HepG2 (cell line): ENCODE measurements around the gene GADD45GIP1. TPM values are rescaled to one million over a fixed set of nuclear protein-coding genes. Genes with fewer than 3 reads are reported as not detected.

Source experiments
- ATF7-NPFF ChIP-seq: sonication (generic); formaldehyde crosslinking; IDR thresholded peaks from 2 replicates; pipeline ENCODE4 v1.8.1; 2023; ENCODE audit warnings: mild to moderate bottlenecking, low read depth, missing genetic modification reagents, moderate library complexity
- E2F5 ChIP-seq: sonication (generic); formaldehyde crosslinking; conservative IDR thresholded peaks from 2 replicates; pipeline ENCODE4 v1.4.0; 2020; ENCODE audit warnings: missing genetic modification reagents
- KLF16 ChIP-seq, 2 experiments: sonication (generic) in 1 of 2; formaldehyde crosslinking in 1 of 2; IDR thresholded peaks; 2 replicates each; pipeline versions ENCODE4 v1.6.1 to v1.8.0; 2016 to 2023; ENCODE audit warnings: missing genetic modification reagents in 2 of 2, missing compliant biosample characterization in 1 of 2
- MIER3 ChIP-seq: IDR thresholded peaks from 2 replicates; pipeline ENCODE4 v1.6.1; 2016; ENCODE audit warnings: missing compliant biosample characterization, borderline replicate concordance
- MNT ChIP-seq: fragments of 450-650 bp; IDR thresholded peaks from 2 replicates; pipeline ENCODE4 v1.6.1; 2016
- NCOA1 ChIP-seq: sonication (generic); formaldehyde crosslinking; IDR thresholded peaks from 2 replicates; pipeline ENCODE4 v1.9.0; 2021; ENCODE audit warnings: missing genetic modification reagents
- NRL ChIP-seq: sonication (generic); formaldehyde crosslinking; IDR thresholded peaks from 2 replicates; pipeline ENCODE4 v1.5.0; 2020; ENCODE audit warnings: missing genetic modification reagents, mild to moderate bottlenecking, moderate library complexity, borderline replicate concordance
- PAF1 ChIP-seq: IDR thresholded peaks from 2 replicates; pipeline ENCODE4 v1.6.1; 2016; ENCODE audit warnings: missing genetic modification reagents, missing compliant biosample characterization
- PHF20 ChIP-seq: sonication (generic); formaldehyde crosslinking; IDR thresholded peaks from 2 replicates; pipeline ENCODE4 v1.5.0; 2020; ENCODE audit warnings: mild to moderate bottlenecking, missing genetic modification reagents
- SRSF1 ChIP-seq: fragments of 200-400 bp; formaldehyde crosslinking; optimal IDR thresholded peaks from 2 replicates; pipeline ENCODE3; 2017; ENCODE audit warnings: mild to moderate bottlenecking, low read depth, low read length, moderate library complexity
- THAP11 ChIP-seq: IDR thresholded peaks from 2 replicates; pipeline ENCODE4 v1.6.1; 2016; ENCODE audit warnings: missing biosample characterization, missing genetic modification reagents
- U2AF1 ChIP-seq: fragments of 200-400 bp; formaldehyde crosslinking; optimal IDR thresholded peaks from 2 replicates; pipeline ENCODE3; 2017; ENCODE audit warnings: mild to moderate bottlenecking, low read depth, low read length
- YEATS2 ChIP-seq: sonication (generic); formaldehyde crosslinking; IDR thresholded peaks from 2 replicates; pipeline ENCODE4 v1.4.0; 2020; ENCODE audit warnings: missing genetic modification reagents, borderline replicate concordance
- ZNF136 ChIP-seq: sonication (generic); formaldehyde crosslinking; IDR thresholded peaks from 2 replicates; pipeline ENCODE4 v1.8.1; 2022; ENCODE audit warnings: low read depth, mild to moderate bottlenecking, moderate library complexity, missing genetic modification reagents
- ZNF543 ChIP-seq: sonication (generic); formaldehyde crosslinking; IDR thresholded peaks from 2 replicates; pipeline ENCODE4 v1.4.0; 2020; ENCODE audit warnings: mild to moderate bottlenecking, missing genetic modification reagents
- ZNF646 ChIP-seq: sonication (generic); formaldehyde crosslinking; IDR thresholded peaks from 2 replicates; pipeline ENCODE4 v1.9.0; 2021; ENCODE audit warnings: mild to moderate bottlenecking, missing genetic modification reagents
- ZNF775 ChIP-seq: sonication (generic); formaldehyde crosslinking; IDR thresholded peaks from 2 replicates; pipeline ENCODE4 v1.4.0; 2020; ENCODE audit warnings: missing genetic modification reagents, mild to moderate bottlenecking, moderate library complexity, borderline replicate concordance
- ZNF781 ChIP-seq: sonication (generic); formaldehyde crosslinking; IDR thresholded peaks from 2 replicates; pipeline ENCODE4 v1.5.1; 2020; ENCODE audit warnings: borderline replicate concordance, mild to moderate bottlenecking, missing genetic modification reagents; ENCODE audit errors: not compliant biosample characterization
- ZSCAN5A ChIP-seq: sonication (generic); formaldehyde crosslinking; IDR thresholded peaks from 2 replicates; pipeline ENCODE4 v1.8.0; 2022; ENCODE audit warnings: mild to moderate bottlenecking, missing genetic modification reagents, borderline replicate concordance
- polyA plus RNA-seq, 8 experiments: library from polyadenylated mRNA; depleted of rRNA in 3 of 8; stranded (reverse) in 7 of 8; unstranded in 1 of 8; fragments of >200 nt; fragmentation: Illumina TruSeq in 4 of 8; extraction: Trizol in 4 of 8; gene quantifications; 2 replicates each; pipeline versions ENCODE4 v1.2.1 to v1.2.3, GENCODE V29; 2011 to 2016; ENCODE audit warnings: low read depth in 4 of 8, missing spikeins in 1 of 8, mixed read lengths in 1 of 8; ENCODE audit not compliant: insufficient read depth in 1 of 8
- total RNA-seq, 5 experiments: library from RNA; depleted of rRNA; stranded (reverse); fragments of >200 nt; fragmentation: Illumina TruSeq; extraction: Trizol; gene quantifications; 2 replicates each; pipeline ENCODE4 v1.2.3, GENCODE V29; 2016; ENCODE audit warnings: low read depth in 1 of 5

The GADD45GIP1 gene
- total and polyA plus RNA-seq, 2 of the 13 experiments (the other 11 are each of a cell fraction or from before 2014, with no cell fraction given) = 24.6 to 30.7 TPM

- TF ChIP-seq MNT (no peak), MIER3 (0 out of 2 replicates have a peak, but pooled peaks have one; percentile 22), THAP11 (CRISPR knock-in tag) (no peak), NRL (no peak), ATF7-NPFF (CRISPR knock-in tag) (no peak), ZNF781 (no peak), SRSF1 (peak; percentile 36), ZNF775 (CRISPR knock-in tag) (no peak), U2AF1 (no peak), YEATS2 (CRISPR knock-in tag) (no peak), PHF20 (CRISPR knock-in tag) (no peak), ZNF136 (0 out of 2 replicates have a peak, but pooled peaks have one; percentile 69), ZSCAN5A (CRISPR knock-in tag) (no peak), E2F5 (CRISPR knock-in tag) (no peak), NCOA1 (CRISPR knock-in tag) (no peak), KLF16 (CRISPR knock-in tag; IDR thresholded peaks at IDR 0.05) (no peak; a peak in 1 of 4 replicates), PAF1 (CRISPR knock-in tag) (no peak), ZNF646 (CRISPR knock-in tag) (no peak), ZNF543 (CRISPR knock-in tag) (0 out of 2 replicates have a peak, but pooled peaks have one; percentile 63)
Observed at GRCh38 chr19:12913011-12913561, 43.9 kb downstream of the GADD45GIP1 start (continued).
